PC-3 (cell line): Measurements from ENCODE around the gene PXT1.

Source experiments
- EZH2 ChIP-seq: fragments of 300-600 bp; sonication (generic); IDR thresholded peaks from one replicate; pipeline ENCODE4 v1.6.1; 2017; ENCODE audit warnings: antibody characterized with exemption, mild to moderate bottlenecking, low read length; ENCODE audit not compliant: unreplicated experiment
- TF ChIP-seq, protein P1 (sequence below): fragments of 300-600 bp; sonication (generic); conservative IDR thresholded peaks from 2 replicates; pipeline ENCODE4 v1.5.1; 2017; ENCODE audit warnings: antibody characterized with exemption, low read depth, mild to moderate bottlenecking, low read length

DNA sequence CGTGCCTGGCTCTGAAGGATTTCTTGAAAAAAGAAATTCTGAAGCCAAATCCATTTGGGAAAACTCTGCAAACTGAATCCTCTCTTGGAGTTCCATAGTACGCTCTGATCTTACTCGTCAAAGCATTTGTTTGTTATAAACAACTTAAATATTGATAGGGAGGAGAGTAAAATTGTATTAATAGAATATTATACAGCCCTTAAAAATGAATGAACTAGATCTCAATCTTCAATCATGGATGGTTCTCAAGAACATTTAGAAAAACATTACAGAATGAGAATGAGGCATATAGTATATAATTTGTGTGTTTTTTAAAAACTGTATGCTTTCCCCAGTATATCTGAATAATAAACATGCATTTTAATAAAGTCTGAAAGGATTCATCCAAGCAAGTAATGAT, 25.0 kb upstream of the PXT1 start:
- no peak for TF ChIP-seq EZH2
- TF ChIP-seq, protein P1, sequence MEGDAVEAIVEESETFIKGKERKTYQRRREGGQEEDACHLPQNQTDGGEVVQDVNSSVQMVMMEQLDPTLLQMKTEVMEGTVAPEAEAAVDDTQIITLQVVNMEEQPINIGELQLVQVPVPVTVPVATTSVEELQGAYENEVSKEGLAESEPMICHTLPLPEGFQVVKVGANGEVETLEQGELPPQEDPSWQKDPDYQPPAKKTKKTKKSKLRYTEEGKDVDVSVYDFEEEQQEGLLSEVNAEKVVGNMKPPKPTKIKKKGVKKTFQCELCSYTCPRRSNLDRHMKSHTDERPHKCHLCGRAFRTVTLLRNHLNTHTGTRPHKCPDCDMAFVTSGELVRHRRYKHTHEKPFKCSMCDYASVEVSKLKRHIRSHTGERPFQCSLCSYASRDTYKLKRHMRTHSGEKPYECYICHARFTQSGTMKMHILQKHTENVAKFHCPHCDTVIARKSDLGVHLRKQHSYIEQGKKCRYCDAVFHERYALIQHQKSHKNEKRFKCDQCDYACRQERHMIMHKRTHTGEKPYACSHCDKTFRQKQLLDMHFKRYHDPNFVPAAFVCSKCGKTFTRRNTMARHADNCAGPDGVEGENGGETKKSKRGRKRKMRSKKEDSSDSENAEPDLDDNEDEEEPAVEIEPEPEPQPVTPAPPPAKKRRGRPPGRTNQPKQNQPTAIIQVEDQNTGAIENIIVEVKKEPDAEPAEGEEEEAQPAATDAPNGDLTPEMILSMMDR: no peak
